GM18519 (cell line): Measurements from ENCODE around the gene EML1.
"Not testable (repeated sequence)": the region's sequence is repeated elsewhere in the genome, so short reads cannot be mapped to it uniquely, and the experiment has no call there.

Experiments
- ATAC-seq: cut with Tn5 transposase; IDR thresholded peaks from one replicate; pipeline ENCODE4 v1.9.1; 2021; ENCODE audit warnings: mild to moderate bottlenecking, moderate library complexity; ENCODE audit not compliant: unreplicated experiment, low FRiP score

Gene EML1

DNA sequence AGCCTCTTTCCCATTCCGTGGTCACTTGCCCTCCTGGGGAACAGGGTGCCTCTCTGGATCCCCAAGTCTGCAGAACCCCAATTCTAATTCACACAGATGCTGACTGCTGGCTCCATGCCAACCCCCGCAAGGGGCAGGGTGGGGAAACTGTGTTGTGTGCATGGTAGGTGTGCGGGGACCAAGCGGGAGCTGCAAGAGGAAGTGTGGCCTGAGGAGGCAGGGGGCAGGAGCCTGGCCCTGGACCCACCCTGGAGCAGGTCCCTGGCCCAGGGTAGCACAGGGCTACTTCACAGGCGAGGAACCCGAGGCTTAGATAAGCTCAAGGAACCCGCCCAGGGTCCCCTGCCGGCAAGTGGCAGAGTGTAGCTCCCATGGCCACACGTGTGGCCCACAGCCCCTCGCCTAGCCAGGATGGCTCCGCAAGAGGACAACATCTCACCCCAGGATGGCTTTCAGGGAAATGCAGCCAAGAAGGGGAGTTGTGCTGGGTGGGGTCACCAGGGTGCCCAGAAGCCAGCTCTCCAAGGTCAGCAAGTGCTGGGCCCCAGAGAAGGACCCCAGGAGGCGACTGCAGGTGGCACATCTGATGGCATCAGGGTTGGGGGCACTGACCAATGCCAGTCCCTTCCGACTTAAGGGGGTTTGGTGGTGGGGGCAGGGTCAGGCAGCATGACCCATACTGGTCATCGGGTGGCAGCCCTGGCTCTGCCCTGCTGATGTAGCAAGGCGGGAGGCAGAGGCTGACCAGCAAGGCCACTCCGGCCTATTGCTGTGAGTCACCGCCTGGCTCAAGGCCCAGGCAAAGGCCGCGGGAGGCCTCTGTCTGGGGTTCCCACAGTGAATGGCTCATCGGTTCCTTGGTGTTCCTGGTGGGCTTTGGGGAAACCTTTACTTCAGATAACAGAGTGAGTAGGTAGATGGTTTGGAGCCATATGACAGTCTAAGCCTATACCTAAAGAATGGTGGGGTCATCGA lies 37.3 kb upstream of the EML1 start:
- no peak for ATAC-seq

DNA sequence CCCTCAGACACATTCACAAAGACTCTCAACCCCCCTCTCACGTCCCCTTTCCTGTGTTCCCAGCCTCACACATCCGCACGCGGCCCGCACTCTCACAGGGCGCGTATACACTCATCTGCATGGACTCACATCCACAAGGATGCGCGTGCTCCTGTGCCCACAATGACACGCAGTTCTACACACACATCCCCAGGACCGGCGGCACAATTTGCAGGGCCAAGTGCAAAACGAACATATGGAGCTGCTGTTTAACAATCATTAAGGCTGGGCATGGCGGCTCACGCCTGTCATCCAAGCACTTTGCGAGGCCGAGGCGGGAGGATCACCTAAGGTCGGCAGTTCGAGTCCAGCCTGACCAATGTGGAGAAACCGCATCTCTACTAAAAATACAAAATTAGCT lies 36.4 kb upstream of the EML1 start:
- ATAC-seq: no peak

DNA sequence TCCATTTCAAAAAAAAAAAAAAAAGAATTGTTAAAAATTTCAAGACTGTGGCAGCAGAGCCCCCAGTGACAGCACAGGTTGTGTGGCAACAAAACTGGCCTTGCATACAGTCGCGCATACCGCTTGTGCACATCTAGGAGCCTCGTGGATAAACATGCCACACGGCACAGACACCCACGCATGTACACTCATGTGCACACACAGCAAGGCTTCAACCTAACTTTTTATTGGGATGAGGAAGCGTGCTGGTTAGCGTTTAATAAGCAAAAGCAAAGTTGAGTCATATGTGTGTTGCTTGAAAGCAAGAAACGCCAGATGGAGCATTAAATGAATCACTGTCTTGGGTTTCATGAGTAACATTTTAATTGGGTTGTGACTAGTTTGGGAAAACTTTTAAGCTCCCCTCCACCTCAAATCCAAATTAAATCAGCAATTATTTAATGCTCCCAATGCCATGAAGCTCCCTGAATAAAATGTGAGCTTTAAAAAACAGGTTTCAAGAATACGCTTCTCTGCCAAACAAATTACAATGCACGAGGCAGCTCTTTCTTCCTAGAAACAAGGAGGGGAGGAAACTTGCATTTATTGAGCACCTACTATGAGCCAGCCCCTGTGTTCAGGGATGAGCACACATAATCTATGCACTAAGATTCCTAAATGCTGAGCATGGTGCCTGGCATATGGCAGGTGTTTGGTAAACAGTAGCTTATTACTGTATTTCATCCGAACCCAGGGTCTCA lies 35.7 kb upstream of the EML1 start:
- ATAC-seq: no peak

DNA sequence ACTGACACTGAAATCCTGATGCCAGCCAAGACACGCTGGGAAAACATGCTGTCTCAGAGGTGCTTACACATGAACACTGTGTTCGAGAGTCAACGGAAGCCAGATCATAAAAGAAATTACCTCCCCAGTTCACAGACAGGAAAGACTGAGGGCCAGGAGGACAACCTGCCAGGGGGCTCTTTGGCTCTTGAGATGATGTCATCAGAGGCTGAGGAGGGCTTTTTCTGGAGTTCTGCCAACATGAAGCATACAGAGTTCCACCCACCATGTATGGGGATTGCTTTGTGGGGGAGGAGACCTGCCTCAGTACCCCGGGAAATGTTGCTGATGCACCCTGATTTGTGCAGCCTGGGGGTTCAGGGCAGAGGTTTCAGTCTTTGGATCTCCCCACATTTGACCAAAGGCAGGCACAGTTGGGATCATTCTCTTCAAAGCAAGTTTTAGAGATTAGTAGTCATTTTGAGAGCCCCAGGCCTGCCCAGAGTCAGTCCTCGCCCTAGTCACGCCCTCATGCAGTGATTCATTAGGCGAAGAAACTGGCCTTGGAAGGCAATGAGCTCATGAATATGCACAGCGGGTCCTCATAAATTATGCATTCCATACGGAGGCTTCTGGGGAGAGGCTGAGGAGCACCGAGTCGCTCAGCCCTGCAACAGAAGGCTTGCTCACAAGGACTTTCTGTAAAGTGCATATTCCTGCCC lies 34.9 kb upstream of the EML1 start:
- no peak for ATAC-seq

DNA sequence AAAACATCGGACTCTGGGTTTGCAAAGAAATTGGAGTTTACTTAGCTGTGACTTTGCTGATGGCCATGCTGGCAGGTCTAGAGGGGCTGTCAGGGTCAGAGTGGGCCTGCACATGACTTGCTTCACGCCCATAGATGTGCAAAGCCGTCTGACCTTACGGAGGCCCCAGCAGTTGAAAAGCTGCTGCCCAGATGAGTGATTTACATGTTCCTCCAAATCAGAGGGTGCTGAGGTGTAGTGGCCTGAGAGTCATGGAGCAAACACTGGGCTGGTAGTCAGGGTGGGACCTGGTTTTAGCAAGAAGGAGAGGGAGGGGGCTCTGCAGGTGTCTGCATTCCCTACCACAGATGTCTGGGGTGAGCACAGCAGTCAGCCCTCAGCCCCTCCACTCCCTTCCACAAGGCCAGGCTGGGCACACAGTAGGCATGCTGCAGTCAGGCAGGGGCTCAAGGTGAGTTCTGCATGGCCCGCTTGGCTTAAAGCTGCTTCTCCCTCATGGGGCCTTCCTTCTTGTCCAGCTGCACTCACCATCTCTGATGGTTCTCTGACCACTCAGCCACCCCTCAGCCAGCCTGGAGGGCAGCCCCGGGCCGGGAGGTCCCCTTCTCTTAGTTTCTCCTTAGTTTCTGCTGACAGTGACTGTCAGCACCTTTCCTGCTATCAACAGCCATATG lies 34.2 kb upstream of the EML1 start:
- ATAC-seq: no peak

DNA sequence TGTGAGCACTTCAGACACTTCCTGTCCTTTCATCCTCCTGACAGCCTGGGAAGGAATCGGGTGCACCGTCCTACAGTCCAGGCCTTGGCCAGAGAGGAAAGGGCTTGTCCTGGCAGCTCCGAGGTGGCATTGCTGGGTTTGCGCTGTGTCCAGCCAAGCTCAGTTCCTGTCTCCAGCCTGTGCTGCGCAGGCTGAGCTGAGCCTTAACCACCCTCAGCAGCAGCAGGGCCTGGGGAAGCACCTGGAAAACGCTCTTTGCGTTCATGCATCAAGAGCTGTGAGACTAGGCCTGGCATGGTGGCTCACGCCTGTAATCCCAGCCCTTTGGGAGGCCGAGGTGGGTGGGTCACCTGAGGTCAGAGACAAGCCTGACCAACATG lies 33.7 kb upstream of the EML1 start:
- ATAC-seq: no peak

DNA sequence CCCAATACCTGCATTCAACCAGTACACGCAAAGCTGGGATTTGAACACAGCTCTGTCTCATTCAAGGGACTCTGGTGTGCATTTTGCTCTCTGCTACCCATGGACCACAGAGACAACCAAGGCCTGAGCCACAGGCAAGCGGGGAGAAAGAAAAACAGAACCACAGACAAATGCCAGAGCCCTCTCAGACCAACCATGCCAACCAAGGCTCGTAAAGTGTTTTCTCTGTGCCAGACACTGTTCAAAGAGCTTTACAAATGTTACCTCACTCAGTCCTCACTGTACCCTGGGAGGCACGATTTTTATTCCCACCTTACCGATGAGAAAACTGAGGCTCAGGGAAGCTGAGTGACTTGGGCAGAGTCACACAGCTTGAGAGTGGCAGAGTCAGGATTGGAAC lies 32.4 kb upstream of the EML1 start:
- ATAC-seq: no peak

DNA sequence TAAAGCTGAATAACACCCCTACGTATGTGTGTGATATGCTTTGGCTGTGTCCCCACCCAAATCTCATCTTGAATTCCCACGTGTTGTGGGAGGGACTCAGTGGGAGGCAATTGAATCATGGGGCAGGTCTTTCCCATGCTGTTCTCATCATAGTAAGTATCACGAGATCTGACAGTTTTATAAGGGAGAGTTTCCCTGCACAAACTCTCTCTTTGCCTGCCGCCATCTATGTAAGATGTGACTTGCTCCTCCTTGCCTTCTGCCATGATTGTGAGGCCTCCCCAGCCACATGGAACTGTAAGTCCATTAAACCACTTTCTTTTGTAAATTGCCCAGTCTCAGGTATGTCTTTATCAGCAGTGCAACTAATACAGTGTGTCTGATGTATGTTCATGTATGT lies 30.3 kb upstream of the EML1 start:
- not testable (repeated sequence) for ATAC-seq

DNA sequence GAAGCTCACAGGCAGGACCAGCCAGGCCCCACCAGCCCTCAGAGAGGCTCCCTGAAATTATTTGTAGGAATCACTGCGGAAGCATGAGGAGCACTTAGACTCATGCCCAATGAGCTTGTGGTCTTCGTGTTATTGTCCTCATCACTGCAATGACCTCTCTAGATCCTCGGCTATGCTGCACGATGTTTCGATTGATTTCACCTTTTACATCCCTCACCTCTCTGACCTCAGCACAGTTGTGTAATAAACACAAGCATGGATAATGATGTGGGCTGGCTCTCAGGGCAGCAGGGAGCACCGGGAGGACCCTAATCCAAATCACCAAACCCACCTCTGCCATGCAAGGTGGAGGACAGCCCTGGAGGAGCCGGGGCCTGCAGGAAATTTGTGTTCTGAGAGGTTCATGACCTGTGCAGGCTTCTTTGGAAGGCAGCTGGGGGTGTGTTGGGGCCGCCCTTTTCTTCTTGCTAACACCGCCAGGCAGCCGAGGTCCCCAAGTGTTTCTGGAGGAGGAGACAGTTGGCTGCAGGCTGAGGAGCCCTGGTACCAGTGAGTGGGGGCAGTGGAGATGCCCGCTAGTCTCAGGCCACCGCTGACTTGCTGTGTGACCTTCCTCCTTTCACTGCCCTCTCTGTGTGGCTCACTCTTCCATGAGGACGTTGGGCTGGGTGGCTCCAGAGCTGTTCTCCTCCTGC lies 29.5 kb upstream of the EML1 start:
- no peak for ATAC-seq

DNA sequence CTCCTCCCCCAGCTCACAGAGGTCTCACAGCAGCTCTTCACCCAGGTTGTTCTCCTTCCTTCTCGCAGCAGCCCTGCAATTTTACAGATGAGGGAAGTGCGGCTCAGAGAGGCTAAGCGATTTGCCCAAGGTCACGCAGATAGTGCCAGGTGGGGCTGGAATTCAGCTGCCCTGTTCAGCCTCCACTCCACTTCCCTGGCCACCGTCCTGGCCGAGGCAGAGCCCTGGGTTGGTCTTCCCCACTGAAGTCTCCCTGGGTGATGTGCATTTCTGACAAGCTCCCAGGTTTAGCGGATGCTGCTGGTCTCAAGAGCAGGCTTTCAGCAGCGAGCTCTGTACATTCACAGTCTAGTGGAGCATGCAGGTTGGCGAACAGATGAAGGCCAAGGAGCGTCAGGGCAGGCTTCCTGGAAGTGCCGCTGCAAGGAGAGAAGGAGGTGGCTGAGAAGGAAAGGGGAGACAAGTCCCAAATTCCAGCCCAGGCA lies 28.9 kb upstream of the EML1 start:
- no peak for ATAC-seq

DNA sequence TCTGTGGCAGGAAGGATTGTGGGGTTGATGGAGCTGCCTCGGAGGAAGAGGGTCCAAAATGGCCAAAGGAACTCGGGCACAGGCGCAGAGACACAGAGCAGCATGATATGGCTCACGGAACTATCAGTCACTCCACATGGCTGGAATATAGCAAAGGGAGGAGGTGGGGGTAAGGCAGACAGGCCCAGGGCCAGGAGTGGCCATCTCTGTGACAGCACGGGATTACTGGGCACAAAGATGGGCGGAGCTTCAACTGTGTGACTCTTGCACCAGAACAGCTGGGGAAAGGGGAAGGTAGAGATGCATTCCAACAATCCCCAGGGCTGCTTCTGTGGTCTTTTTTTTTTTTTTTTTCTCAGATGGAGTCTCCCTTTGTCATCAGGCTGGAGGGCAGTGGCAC lies 24.8 kb upstream of the EML1 start:
- no peak for ATAC-seq

DNA sequence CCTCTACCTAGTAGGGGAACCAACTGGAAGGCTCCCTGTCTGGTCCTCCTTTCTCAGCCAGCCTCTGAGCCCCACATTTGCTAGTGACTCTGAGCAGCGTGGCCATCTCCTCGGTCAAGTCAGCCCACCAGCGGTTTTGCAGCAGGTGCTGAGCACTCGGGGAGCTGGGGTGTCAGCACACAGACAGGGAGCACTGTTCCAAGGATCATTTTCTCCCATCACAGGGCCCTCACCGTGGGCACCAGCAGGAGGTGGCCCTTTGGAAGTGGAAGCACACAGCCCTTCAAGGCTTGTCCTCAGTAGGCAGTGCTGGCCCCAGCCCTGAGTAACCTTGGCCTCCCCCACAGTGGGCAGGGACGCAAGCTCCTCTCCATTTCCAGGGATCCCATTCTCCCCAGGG lies 24.1 kb upstream of the EML1 start:
- ATAC-seq: no peak

DNA sequence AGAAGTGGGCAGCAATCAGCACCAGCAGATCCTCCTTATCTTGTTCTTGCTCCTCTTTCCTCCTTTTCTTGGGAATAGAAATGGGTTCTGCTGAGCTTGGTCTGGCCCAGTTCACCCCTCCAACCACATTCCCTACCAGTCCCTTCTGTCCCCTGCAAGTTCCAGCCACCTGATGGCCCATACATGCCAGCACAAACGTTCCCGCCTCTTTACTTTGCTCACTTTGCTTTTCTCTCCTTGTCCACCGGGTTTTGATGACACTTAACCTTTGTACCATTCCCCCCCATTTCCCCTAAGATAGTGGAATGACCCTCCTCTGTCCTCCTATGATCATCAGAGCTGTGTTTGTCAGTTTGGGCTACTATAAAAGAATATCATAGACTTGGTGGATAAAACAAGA lies 23.4 kb upstream of the EML1 start:
- ATAC-seq: no peak

DNA sequence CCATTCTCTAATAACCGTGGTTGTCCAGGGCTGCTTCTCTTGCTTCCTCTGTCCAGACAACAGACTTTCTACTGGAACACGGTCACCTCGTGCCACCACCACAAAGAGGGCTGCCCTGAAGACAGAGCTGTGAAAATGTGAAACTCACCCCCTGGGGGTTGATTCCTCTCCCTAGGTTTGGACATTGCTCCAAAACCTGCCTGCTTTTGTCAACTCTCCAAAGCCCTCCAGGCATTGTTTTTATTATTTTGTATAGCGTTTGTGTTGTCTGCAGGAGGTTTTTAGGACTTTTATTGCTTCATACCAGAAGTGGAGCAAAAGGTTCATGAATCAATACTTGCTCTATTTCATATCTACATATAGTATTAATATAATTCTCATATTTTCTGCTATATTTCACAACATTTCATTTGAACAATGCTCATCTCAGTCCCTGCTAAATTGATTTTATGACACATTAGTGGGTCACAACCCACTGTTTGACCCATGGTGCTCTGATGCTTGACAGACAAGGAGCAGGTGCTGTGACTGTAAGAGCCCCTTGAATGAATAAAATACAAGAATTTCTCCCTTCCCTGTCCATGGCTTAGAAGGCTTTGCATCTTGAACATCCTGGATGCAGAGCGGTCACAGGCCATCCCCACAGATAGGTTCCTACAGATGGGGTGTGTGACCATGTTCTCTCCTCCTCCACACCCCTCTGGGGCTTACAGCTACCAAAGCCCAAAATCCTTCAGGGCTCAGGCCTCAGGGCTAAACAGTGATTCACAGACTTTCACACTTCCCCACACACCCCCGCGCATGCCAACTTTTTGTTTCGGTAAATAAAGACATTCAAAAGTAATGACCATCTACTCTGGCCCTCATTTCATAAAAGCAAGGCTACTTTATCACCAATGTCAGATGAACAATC lies 20.6 kb upstream of the EML1 start:
- ATAC-seq: no peak

DNA sequence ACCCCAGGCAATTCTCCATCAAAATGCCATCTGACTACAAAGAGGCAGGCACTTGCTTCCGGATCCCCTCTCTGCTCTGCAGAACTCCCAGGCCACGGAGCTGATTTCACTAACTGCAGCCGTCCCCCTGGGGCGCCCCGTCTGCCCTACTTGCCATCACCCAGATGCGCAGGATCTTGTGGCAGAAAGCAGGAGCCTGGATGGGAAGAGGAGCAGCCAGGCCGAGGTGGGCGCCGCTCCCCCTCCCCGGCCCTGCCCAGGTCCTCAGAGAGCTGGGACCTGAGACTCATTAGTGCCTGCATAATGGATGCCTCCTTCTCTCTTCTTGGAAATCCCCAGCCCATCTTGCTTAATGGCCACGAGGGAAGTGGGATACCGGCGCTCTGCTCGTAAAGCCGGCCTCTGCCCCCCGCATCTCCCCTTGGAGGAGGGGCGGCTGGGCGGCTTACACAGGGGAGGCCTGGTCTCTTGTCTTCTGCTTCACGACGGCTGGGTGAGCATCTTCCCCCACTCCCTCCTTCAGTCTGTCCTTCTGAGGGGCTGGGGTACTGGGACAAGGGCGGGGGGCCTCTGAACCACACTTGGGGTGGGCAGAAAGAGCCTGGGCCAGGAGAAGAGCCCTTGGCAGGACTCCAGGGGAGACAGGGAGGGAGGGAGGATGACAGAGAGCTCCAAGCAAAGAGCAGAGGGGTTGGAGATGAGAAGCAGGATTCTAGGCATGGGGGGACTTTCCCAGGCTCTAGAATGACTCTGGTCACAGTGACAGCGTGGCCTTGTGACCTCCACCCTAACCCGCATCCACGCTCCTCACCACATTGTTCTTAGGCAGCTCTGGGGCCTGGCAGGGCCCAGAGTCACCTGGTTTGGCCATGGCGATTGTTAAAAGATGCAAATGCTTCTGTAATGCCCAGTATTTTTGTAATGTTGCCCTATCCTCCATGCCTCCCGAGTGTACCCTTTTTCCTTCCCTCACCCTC lies 19.4 kb upstream of the EML1 start:
- ATAC-seq: no peak

DNA sequence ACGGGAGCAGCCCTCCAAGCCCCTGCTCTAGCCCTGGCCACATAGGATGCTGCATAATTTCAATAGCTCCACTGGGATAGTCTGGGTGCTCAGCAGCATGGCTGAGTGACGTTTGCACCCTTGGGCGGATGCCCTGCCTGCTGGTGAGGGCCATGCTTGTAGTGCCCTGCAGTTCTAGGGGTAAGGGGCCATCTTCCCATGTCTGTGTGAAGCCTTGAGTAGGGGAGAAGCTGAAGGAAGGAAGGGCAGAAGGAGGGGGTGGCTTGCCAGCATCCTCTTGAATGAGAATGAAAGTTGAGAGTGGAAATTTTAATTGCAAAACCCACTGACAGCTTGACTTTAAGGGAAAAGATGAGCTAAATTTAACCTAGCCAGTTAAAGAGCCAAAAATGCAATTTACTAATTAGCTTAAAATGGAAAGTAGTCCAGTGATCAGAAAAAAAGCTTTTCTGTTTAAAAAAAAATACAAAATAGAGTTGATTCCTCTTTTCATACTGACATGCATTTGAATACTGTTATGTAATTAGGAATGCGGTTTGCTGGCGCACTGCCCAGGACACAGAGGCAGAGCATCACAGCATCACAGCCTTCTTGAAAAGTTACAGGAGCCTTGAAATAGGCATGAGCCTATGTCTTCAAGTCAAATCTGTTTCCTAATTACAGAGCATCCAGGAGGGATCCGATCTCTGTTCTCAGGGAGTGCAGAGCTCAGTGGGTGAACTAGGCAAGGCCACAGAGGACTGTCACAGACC lies 18.5 kb upstream of the EML1 start:
- no peak for ATAC-seq

DNA sequence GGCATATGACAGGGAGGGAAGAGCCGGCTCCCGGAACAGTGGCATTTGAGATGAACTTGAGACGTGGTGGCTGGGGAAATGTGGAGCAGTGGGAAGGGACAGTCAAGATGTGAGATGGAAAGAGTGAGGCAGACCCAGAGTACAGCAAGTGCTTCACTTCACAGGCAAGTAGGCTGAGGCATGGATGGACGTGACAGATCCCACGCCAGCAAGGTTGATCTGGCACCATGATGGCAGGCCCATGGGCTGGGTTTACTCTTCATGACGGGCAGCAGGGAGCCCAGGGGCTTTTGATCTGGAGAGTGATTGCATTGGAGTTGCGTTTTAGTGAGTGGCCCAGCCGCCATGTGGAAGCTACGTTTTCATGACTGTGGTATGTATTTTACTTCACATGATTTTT lies 17.9 kb upstream of the EML1 start:
- no peak for ATAC-seq
